ENCODE results near the gene SEMA4D. TPM values are rescaled to one million over a fixed set of nuclear protein-coding genes. Genes with fewer than 3 reads are reported as not detected.
A peak's percentile ranks its signal among the peaks of the same experiment; 100 is the strongest.

The SEMA4D gene
- total and polyA plus RNA-seq, 2 of the 13 experiments (the other 11 are each of a cell fraction or from before 2014, with no cell fraction given), result 0.13 to 0.16 TPM

GRCh38 chr9:89532478-89532877 lies 34.6 kb upstream of the SEMA4D start:
- ChIA-PET POLR2A (no interaction called here), CTCF (ENCODE audit: low intra/inter-chr PET ratio, low total read pairs) (no interaction called here)
- no TSS peak for BruUV-seq (replicated peaks)
- Histone ChIP-seq H3K36me3 (replicated peaks in 1 of 2; ENCODE audit: control insufficient read depth in 1 of 2, insufficient read depth in 2 of 2, low read length in 2 of 2) (no peaks in the 10 kb centered on the region), H3K27ac (ENCODE audit: extremely low read length, insufficient read depth, low read length) (no peak overlapping the region), H4K20me1 (ENCODE audit: insufficient read depth, low read length) (no peaks in the 10 kb centered on the region), H3K4me1 (ENCODE audit: insufficient read depth, low read length) (peaks cover 45% of the 10 kb centered on the region), H3K9ac (ENCODE audit: insufficient read depth, low read depth, low read length) (no peak overlapping the region), H3K79me2 (ENCODE audit: insufficient read depth, low read length) (no peaks in the 10 kb centered on the region), H3K9me3 (ENCODE audit: low read length) (no peaks in the 10 kb centered on the region), H3K4me2 (ENCODE audit: low read depth, low read length) (no peak overlapping the region), H3K4me3 (replicated peaks in 1 of 3; ENCODE audit: insufficient read depth in 1 of 3, low read depth in 2 of 3, low read length in 3 of 3) (no peak overlapping the region), H2AFZ (ENCODE audit: low read length) (no peak overlapping the region), H3K27me3 (ENCODE audit: control insufficient read depth in 1 of 2, insufficient read depth in 2 of 2, low read length in 2 of 2) (peaks cover 0 to 9% of the 10 kb centered on the region in 2 experiments; a peak in 2 of 5 replicates)
- ATAC-seq (peak; percentile 77), FAIRE-seq (no peak), DNase-seq (ENCODE audit: low spot score) (peak; percentile 27)
- in situ Hi-C loops (cut with HindIII; ENCODE audit: extremely low pct_ligation_motif_present, low pct_unique_long_range_greater_than_20kb) (no loop called here), intact Hi-C loops (cut with micrococcal nuclease; ENCODE audit: unreplicated experiment) (no loop called here)
- no peak for TF ChIP-seq IRF1 (CRISPR knock-in tag; IDR thresholded peaks at IDR 0.05; ENCODE audit: low read depth)
- no peak for TF ChIP-seq ZBTB25 (CRISPR knock-in tag; IDR thresholded peaks at IDR 0.05)
- TF ChIP-seq, protein P1, sequence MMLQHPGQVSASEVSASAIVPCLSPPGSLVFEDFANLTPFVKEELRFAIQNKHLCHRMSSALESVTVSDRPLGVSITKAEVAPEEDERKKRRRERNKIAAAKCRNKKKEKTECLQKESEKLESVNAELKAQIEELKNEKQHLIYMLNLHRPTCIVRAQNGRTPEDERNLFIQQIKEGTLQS (CRISPR knock-in tag; IDR thresholded peaks at IDR 0.05), result no peak
- TF ChIP-seq TCF7 (IDR thresholded peaks at IDR 0.05; ENCODE audit: low read depth), result peak; percentile 22; the same call in 1 of the 2 replicates
- 0% methylated on average over 2 of the region's 4 CpGs for WGBS (ENCODE audit: low lambda C conversion rate)

DNA sequence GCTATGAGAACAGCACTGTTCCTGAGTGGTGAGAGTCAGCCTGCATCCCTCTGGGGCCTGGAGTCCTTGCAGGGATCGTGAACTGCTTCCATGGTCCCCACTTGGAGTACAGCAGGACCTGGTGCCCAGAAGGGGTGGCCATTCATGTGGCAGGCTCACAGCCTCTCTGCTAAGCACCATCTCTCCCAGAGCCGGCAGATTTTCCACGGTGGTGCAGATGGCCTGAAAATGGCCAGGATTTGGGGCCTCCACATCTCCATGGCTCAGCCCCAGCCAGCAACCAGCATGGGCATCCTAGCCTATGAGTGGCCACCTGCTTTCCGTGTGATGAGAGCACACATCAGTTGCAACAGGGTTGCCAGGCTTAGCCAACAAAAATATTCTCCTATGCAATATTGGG lies 33.9 kb upstream of the SEMA4D start:
- no peak overlapping the region for H3K4me3 ChIP-seq (replicated peaks in 1 of 3; ENCODE audit: insufficient read depth in 1 of 3, low read depth in 2 of 3, low read length in 3 of 3)
- POLR2A ChIA-PET, result no interaction called here
- CTCF ChIA-PET (ENCODE audit: low intra/inter-chr PET ratio, low total read pairs), result no interaction called here
- no peaks in the 10 kb centered on the region for H3K79me2 ChIP-seq (ENCODE audit: insufficient read depth, low read length)
- no peak overlapping the region for H3K27ac ChIP-seq (ENCODE audit: extremely low read length, insufficient read depth, low read length)
- WGBS (ENCODE audit: low lambda C conversion rate), result 100% methylated on average over 1 of the region's 4 CpGs
- H3K4me2 ChIP-seq (ENCODE audit: low read depth, low read length), result no peak overlapping the region
- no TSS peak for BruUV-seq (replicated peaks)
- no peak for ATAC-seq
- H3K9ac ChIP-seq (ENCODE audit: insufficient read depth, low read depth, low read length), result no peak overlapping the region
- no peak for FAIRE-seq
- H3K9me3 ChIP-seq (ENCODE audit: low read length), result no peaks in the 10 kb centered on the region
- no peak overlapping the region for H2AFZ ChIP-seq (ENCODE audit: low read length)
- in situ Hi-C loops (cut with HindIII; ENCODE audit: extremely low pct_ligation_motif_present, low pct_unique_long_range_greater_than_20kb), result no loop called here
- no peaks in the 10 kb centered on the region for H3K36me3 ChIP-seq (replicated peaks in 1 of 2; ENCODE audit: control insufficient read depth in 1 of 2, insufficient read depth in 2 of 2, low read length in 2 of 2)
- peaks cover 45% of the 10 kb centered on the region for H3K4me1 ChIP-seq (ENCODE audit: insufficient read depth, low read length)
- no peaks in the 10 kb centered on the region for H4K20me1 ChIP-seq (ENCODE audit: insufficient read depth, low read length)
- intact Hi-C loops (cut with micrococcal nuclease; ENCODE audit: unreplicated experiment), result no loop called here
- DNase-seq (ENCODE audit: low spot score), result no peak
- H3K27me3 ChIP-seq (ENCODE audit: control insufficient read depth in 1 of 2, insufficient read depth in 2 of 2, low read length in 2 of 2), result peaks cover 0 to 2% of the 10 kb centered on the region in 2 experiments; a peak in 2 of 5 replicates
- TF ChIP-seq GFI1 (CRISPR knock-in tag; IDR thresholded peaks at IDR 0.05; ENCODE audit: borderline replicate concordance) (no peak), CBX2 (IDR thresholded peaks at IDR 0.05; ENCODE audit: low read depth, low read length) (no peak), CBX2 (CRISPR knock-in tag; IDR thresholded peaks at IDR 0.05; ENCODE audit: low read depth) (no peak), ELK4 (CRISPR knock-in tag; IDR thresholded peaks at IDR 0.05; ENCODE audit: borderline replicate concordance) (no peak), ZNF607 (CRISPR knock-in tag; IDR thresholded peaks at IDR 0.05; ENCODE audit: borderline replicate concordance) (no peak), ZSCAN9 (CRISPR knock-in tag; IDR thresholded peaks at IDR 0.05; ENCODE audit: borderline replicate concordance) (no peak), FOXP1 (IDR thresholded peaks at IDR 0.05) (no peak), FOXP1 (CRISPR knock-in tag; IDR thresholded peaks at IDR 0.05) (no peak), MXD3 (CRISPR knock-in tag; IDR thresholded peaks at IDR 0.05) (no peak), SRSF4 (IDR thresholded peaks at IDR 0.05; ENCODE audit: low read depth, low read length, poor library complexity, severe bottlenecking) (no peak), ZBTB38 (CRISPR knock-in tag; IDR thresholded peaks at IDR 0.05) (no peak), TP53 (CRISPR knock-in tag; conservative IDR thresholded peaks at IDR 0.05) (no peak)
